ENCODE results near the gene F2R. TPM values are rescaled to one million over a fixed set of nuclear protein-coding genes. Genes with fewer than 3 reads are reported as not detected.

The F2R gene
- total and polyA plus RNA-seq, 2 of the 13 experiments (the other 11 are each of a cell fraction or from before 2014, with no cell fraction given), result 8.3 to 12.3 TPM

- ChIA-PET POLR2A (no interaction called here), CTCF (ENCODE audit: low intra/inter-chr PET ratio, low total read pairs) (no interaction called here)
- no peak overlapping the region for H2AFZ ChIP-seq (ENCODE audit: low read length)
- no TSS peak for BruUV-seq (replicated peaks)
- intact Hi-C loops (cut with micrococcal nuclease; ENCODE audit: unreplicated experiment), result no loop called here
- peaks cover 10% of the 10 kb centered on the region for H3K4me1 ChIP-seq (ENCODE audit: insufficient read depth, low read length)
- FAIRE-seq, result no peak
- H3K36me3 ChIP-seq (replicated peaks in 1 of 2; ENCODE audit: control insufficient read depth in 1 of 2, insufficient read depth in 2 of 2, low read length in 2 of 2), result peaks cover 5 to 40% of the 10 kb centered on the region in 2 experiments
- H3K4me2 ChIP-seq (ENCODE audit: low read depth, low read length), result no peak overlapping the region
- no peak for ATAC-seq
- 98% methylated on average over 6 of the region's 6 CpGs for WGBS (ENCODE audit: low lambda C conversion rate)
- TF ChIP-seq TCF12 (IDR thresholded peaks at IDR 0.05) (no peak), TCF12 (CRISPR knock-in tag; IDR thresholded peaks at IDR 0.05) (no peak), ZNF414 (CRISPR knock-in tag; IDR thresholded peaks at IDR 0.05) (no peak), ZFX (CRISPR knock-in tag; IDR thresholded peaks at IDR 0.05; ENCODE audit: low read depth) (no peak), ZNF367 (CRISPR knock-in tag; IDR thresholded peaks at IDR 0.05; ENCODE audit: borderline replicate concordance) (no peak), ZUFSP (CRISPR knock-in tag; IDR thresholded peaks at IDR 0.05; ENCODE audit: borderline replicate concordance) (no peak), AHDC1 (CRISPR knock-in tag; IDR thresholded peaks at IDR 0.05; ENCODE audit: borderline replicate concordance) (no peak), ZBTB33 (CRISPR knock-in tag; IDR thresholded peaks at IDR 0.05) (no peak), E2F1 (CRISPR knock-in tag; IDR thresholded peaks at IDR 0.05) (no peak), ZNF431 (CRISPR knock-in tag; IDR thresholded peaks at IDR 0.05; ENCODE audit: borderline replicate concordance, low read depth) (no peak), ESRRA (CRISPR knock-in tag; IDR thresholded peaks at IDR 0.05; ENCODE audit: low read depth) (no peak), MYC (CRISPR knock-in tag; IDR thresholded peaks at IDR 0.05; ENCODE audit: borderline replicate concordance) (no peak)
- no peak overlapping the region for H3K4me3 ChIP-seq (replicated peaks in 1 of 3; ENCODE audit: insufficient read depth in 1 of 3, low read depth in 2 of 3, low read length in 3 of 3)
- H3K9ac ChIP-seq (ENCODE audit: insufficient read depth, low read depth, low read length), result no peak overlapping the region
- no peak for DNase-seq (ENCODE audit: low spot score)
- H3K79me2 ChIP-seq (ENCODE audit: insufficient read depth, low read length), result no peaks in the 10 kb centered on the region
- in situ Hi-C loops (cut with HindIII; ENCODE audit: extremely low pct_ligation_motif_present, low pct_unique_long_range_greater_than_20kb), result no loop called here
- no peak overlapping the region for H3K27ac ChIP-seq (ENCODE audit: extremely low read length, insufficient read depth, low read length)
- no peaks in the 10 kb centered on the region for H3K9me3 ChIP-seq (ENCODE audit: low read length)
- no peaks in the 10 kb centered on the region for H3K27me3 ChIP-seq (ENCODE audit: control insufficient read depth in 1 of 2, insufficient read depth in 2 of 2, low read length in 2 of 2)
- H4K20me1 ChIP-seq (ENCODE audit: insufficient read depth, low read length), result no peaks in the 10 kb centered on the region
Observed at GRCh38 chr5:76695346-76695745, 20.6 kb upstream of the F2R start.
